K562 (cell line): Measurements from ENCODE around the gene GLOD4. TPM values are rescaled to one million over a fixed set of nuclear protein-coding genes. Genes with fewer than 3 reads are reported as not detected.
"Not testable (repeated sequence)": the region's sequence is repeated elsewhere in the genome, so short reads cannot be mapped to it uniquely, and the experiment has no call there.

Source experiments
- ATAC-seq: fragments of 200-7000 bp; cut with Tn5 transposase; 3 replicates; pipeline ENCODE4 v1.9.1; 2020; ENCODE audit warnings: moderate library complexity
- BruUV-seq: library from RNA; stranded (reverse); fragments of 400-500 nt; replicated peaks from 2 replicates; lab custom pipeline; 2021; lab: Mats Ljungman, UMichigan
- CTCF ChIA-PET: fragments of 300-600 bp; formaldehyde crosslinking; extraction: SDS; loops from one replicate; lab custom pipeline; 2021; ENCODE audit warnings: low intra/inter-chr PET ratio; lab: Yijun Ruan, JAX
- POLR2A ChIA-PET: fragments of 300-600, 350-650 bp; sonication (Branson Sonifier 250); formaldehyde crosslinking; extraction: SDS; loops from one replicate; lab custom pipeline; 2021; ENCODE audit warnings: antibody characterized with exemption, inconsistent platforms; lab: Yijun Ruan, JAX
- DNase-seq, 4 experiments: peaks; one replicate each; pipeline versions ENCODE4 v3.0.0 to v3.0.0-alpha.2; 2011 to 2018; ENCODE audit warnings: low spot score in 3 of 4, mixed read lengths in 3 of 4; ENCODE audit errors: extremely low read depth in 1 of 4
- FAIRE-seq: peaks from 2 replicates; lab custom pipeline; 2011; peaks lifted over from hg19 to GRCh38; lab: Jason Lieb, UNC
- H2AFZ ChIP-seq: 2 replicates; pipeline ENCODE4 v1.6.0; 2011; ENCODE audit warnings: low read depth, low read length, control low read depth, inconsistent platforms
- H3K27ac ChIP-seq: fragments of 200-600 bp; 3 replicates; pipeline ENCODE4 v1.8.0; 2011; ENCODE audit warnings: low read depth, mild to moderate bottlenecking, control low read depth, inconsistent platforms, low read length, moderate library complexity, mixed read lengths; ENCODE audit errors: extremely low read depth
- H3K27me3 ChIP-seq, 2 experiments: fragments of 300-600 bp in 1 of 2; 2 replicates in 1 of 2; 3 replicates in 1 of 2; pipeline versions ENCODE4 v1.6.0 to v1.8.0; 2011; ENCODE audit warnings: inconsistent platforms in 2 of 2, low read length in 2 of 2, mild to moderate bottlenecking in 1 of 2, mixed read lengths in 1 of 2, moderate library complexity in 1 of 2; ENCODE audit not compliant: control insufficient read depth in 2 of 2, insufficient read depth in 2 of 2
- H3K36me3 ChIP-seq: fragments of 300-600 bp; 3 replicates; pipeline ENCODE4 v1.8.0; 2011; ENCODE audit warnings: mild to moderate bottlenecking, low read length, inconsistent platforms; ENCODE audit not compliant: control insufficient read depth, insufficient read depth
- H3K4me1 ChIP-seq, 2 experiments: fragments of 200-600 bp in 1 of 2; replicated peaks in 1 of 2; 2 replicates in 1 of 2; 3 replicates in 1 of 2; pipeline versions ENCODE4 v1.5.1 to v1.8.0; 2011; ENCODE audit warnings: inconsistent platforms in 2 of 2, low read length in 2 of 2, mild to moderate bottlenecking in 1 of 2, mixed read lengths in 1 of 2, moderate library complexity in 1 of 2; ENCODE audit not compliant: control insufficient read depth in 2 of 2, insufficient read depth in 2 of 2
- H3K4me2 ChIP-seq: 2 replicates; pipeline ENCODE4 v1.6.1; 2011; ENCODE audit warnings: low read length, control low read depth, inconsistent platforms, mixed read lengths; ENCODE audit not compliant: insufficient read depth
- H3K4me3 ChIP-seq: fragments of 200-600 bp; sonication (generic), shearing (Covaris generic); 2 replicates; pipeline ENCODE4 v1.5.1; 2016; ENCODE audit warnings: control low read depth, inconsistent platforms
- H3K79me2 ChIP-seq: fragments of 200-600 bp; 3 replicates; pipeline ENCODE4 v1.8.0; 2011; ENCODE audit warnings: low read length, inconsistent platforms; ENCODE audit not compliant: control insufficient read depth, insufficient read depth
- H3K9ac ChIP-seq, 2 experiments: 2 replicates each; pipeline versions ENCODE4 v1.6.0 to v1.6.1; 2011; ENCODE audit warnings: low read depth in 2 of 2, low read length in 2 of 2, control low read depth in 1 of 2, inconsistent platforms in 1 of 2, mild to moderate bottlenecking in 1 of 2, mixed read lengths in 1 of 2; ENCODE audit not compliant: insufficient read depth in 1 of 2
- H3K9me1 ChIP-seq: one replicate; pipeline ENCODE4 v1.6.0; 2011; ENCODE audit warnings: inconsistent platforms, mild to moderate bottlenecking, low read length, moderate library complexity; ENCODE audit not compliant: control insufficient read depth, insufficient read depth
- H3K9me3 ChIP-seq: replicated peaks from 2 replicates; pipeline ENCODE4 v1.5.1; 2011; ENCODE audit warnings: low read depth, low read length, inconsistent platforms; ENCODE audit not compliant: control insufficient read depth, insufficient read depth
- H4K20me1 ChIP-seq: replicated peaks from 2 replicates; pipeline ENCODE4 v1.6.1; 2011; ENCODE audit warnings: low read length, inconsistent platforms, mixed read lengths; ENCODE audit not compliant: control insufficient read depth, insufficient read depth
- ZNF282 ChIP-seq: sonication (generic); formaldehyde crosslinking; IDR thresholded peaks from 2 replicates; pipeline ENCODE4 v1.8.1; 2023; ENCODE audit warnings: missing genetic modification reagents
- ZZZ3 ChIP-seq: fragments of 450-650 bp; IDR thresholded peaks from 2 replicates; pipeline ENCODE4 v1.6.1; 2016; ENCODE audit warnings: antibody characterized with exemption, mild to moderate bottlenecking, moderate library complexity
- WGBS: fragments of 100-300 bp; shearing (Covaris generic); methylation state at CpG from one replicate; pipeline ENCODE4 v1.1.6; 2016; ENCODE audit warnings: low coverage, mixed read lengths; ENCODE audit not compliant: insufficient coverage; ENCODE audit errors: missing lambda C conversion rate; 5-methylcytosine and 5-hydroxymethylcytosine counted together
- in situ Hi-C: fragments of 300-500 bp; cut with MboI; formaldehyde crosslinking; loops from 4 replicates; pipeline ENCODE4 v1.15.0; 2018; ENCODE audit warnings: inconsistent platforms, mixed read lengths
- intact Hi-C: fragments of 100-400 bp; cut with micrococcal nuclease; formaldehyde crosslinking; loops from 2 replicates; pipeline ENCODE4 v1.14.2; 2022
- polyA plus RNA-seq, 8 experiments: library from polyadenylated mRNA; depleted of rRNA in 4 of 8; stranded (reverse) in 5 of 8; unstranded in 3 of 8; fragments of >200 nt; fragmentation: Nextera tagmentation in 2 of 8; fragmentation: Illumina TruSeq in 1 of 8; extraction: Ambion mirVana in 2 of 8; extraction: Trizol in 1 of 8; gene quantifications; 2 replicates each; pipeline versions ENCODE4 v1.2.1 to v1.2.3, GENCODE V29; 2011 to 2014; ENCODE audit warnings: inconsistent platforms in 1 of 8, missing spikeins in 1 of 8
- total RNA-seq, 7 experiments: library from RNA; depleted of rRNA in 6 of 7; stranded (reverse); fragments of >200 nt in 6 of 7; fragmentation: Illumina TruSeq in 2 of 7; extraction: Trizol in 2 of 7; gene quantifications; 2 replicates each; pipeline versions ENCODE4 v1.2.1 to v1.2.3, GENCODE V29; 2011 to 2021; ENCODE audit warnings: low replicate concordance in 1 of 7

GLOD4 gene
- total and polyA plus RNA-seq, 9 of the 15 experiments (the other 6 are each of a cell fraction or from before 2014, with no cell fraction given), result 52.0 to 109 (median 64.9) TPM

DNA sequence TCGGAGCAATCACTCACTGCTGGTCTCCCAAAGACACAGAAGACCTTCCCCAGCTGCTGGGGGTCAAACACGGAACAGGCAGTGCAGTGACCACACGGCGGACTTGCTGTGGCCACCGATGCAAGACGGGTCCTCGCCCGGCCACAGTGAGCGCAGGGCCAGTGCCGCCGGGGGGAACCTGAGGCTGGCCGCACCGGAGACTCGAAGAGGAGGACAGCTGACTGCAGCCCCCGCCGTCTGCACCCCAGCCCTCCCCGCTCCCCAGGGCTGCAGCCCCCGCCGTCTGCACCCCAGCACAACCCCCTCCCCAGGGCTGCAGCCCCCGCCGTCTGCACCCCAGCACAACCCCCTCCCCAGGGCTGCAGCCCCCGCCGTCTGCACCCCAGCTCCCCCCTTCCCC, 23.8 kb upstream of the GLOD4 start:
- FAIRE-seq, H3K4me3 ChIP-seq, H3K9ac ChIP-seq, H3K27ac ChIP-seq, H3K4me2 ChIP-seq, BruUV-seq, H3K36me3 ChIP-seq, POLR2A ChIA-PET, in situ Hi-C loops, DNase-seq, H3K9me3 ChIP-seq, H4K20me1 ChIP-seq, H2AFZ ChIP-seq, ATAC-seq, H3K79me2 ChIP-seq, H3K9me1 ChIP-seq, CTCF ChIA-PET, H3K4me1 ChIP-seq: not testable (repeated sequence)
- H3K27me3 ChIP-seq, result peaks cover 16 to 56% of the 10 kb centered on the region in 2 experiments
- intact Hi-C loops, result loop anchor here (5.0 kb wide), 1 partner anchor 176 kb away; no protein-coding TSS in a partner anchor
- 0% methylated on average over 1 of the region's 23 CpGs for WGBS

DNA sequence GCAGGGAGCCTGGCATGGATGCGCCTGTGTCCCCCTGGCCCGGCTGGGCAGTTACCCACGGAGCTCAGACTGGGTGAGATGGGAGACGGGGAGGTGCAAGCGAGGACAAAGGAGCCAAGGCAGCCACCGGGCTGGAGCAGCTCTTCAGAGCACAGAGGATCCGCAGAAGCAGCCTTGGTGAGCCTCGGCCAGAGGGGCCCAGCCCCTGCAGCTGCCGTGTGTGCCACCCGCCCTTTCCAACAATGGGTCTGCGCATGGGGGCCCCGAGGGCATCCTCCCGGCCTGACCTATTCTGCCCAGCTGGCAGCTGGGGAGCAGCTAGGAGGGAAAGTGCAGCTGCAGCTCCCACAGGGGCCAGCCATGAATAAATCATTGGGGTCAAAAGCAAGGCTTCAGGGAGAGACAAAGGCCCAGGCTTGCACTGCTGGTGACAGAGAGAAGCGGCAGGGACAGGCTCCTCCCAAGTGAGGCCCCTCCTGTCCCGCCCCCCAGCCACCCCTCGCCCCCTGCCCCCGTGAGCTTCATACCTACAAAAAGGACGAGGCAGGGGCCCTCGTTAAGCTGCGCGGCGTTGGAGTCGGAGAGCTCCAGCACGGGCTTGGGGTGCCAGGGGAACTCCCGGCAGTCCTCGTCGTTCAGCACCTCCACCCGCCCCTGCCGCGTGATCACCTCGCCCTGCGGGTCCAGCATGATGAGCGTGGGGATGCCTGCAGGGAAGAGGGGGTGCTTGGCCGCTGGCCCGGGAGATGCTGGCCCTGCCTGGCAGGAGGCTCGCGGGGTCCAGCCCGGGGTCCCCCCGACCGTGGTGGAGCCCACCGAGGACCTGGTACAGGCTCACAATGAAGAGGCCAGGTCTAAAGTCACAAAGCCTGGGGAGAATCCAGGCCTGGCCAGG, 22.7 kb upstream of the GLOD4 start:
- WGBS, result 3% methylated on average over 11 of the region's 41 CpGs
- Histone ChIP-seq H3K79me2 (no peaks in the 10 kb centered on the region), H3K27me3 (peaks cover 24 to 64% of the 10 kb centered on the region in 2 experiments), H3K4me1 (peaks cover 0 to 4% of the 10 kb centered on the region in 2 experiments; a peak in 2 of 5 replicates), H3K9me1 (no peaks in the 10 kb centered on the region), H3K4me3 (no peak overlapping the region), H4K20me1 (no peaks in the 10 kb centered on the region), H3K36me3 (no peaks in the 10 kb centered on the region), H3K27ac (no peak overlapping the region), H3K9me3 (no peaks in the 10 kb centered on the region), H3K4me2 (no peak overlapping the region), H3K9ac (no peak overlapping the region), H2AFZ (no peak overlapping the region)
- no TSS peak for BruUV-seq
- TF ChIP-seq ZZZ3, result no peak
- no peak for TF ChIP-seq ZNF282 (CRISPR knock-in tag)
- DNase-seq (no peak), FAIRE-seq (no peak), ATAC-seq (no peak)
- CTCF ChIA-PET, result no interaction called here
- intact Hi-C loops, result loop anchor here (5.0 kb wide), 1 partner anchor 178 kb away; no protein-coding TSS in a partner anchor
- POLR2A ChIA-PET, result no interaction called here
- in situ Hi-C loops, result no loop called here
